ENCODE measurements around the gene CWH43.

CWH43 gene

DNA sequence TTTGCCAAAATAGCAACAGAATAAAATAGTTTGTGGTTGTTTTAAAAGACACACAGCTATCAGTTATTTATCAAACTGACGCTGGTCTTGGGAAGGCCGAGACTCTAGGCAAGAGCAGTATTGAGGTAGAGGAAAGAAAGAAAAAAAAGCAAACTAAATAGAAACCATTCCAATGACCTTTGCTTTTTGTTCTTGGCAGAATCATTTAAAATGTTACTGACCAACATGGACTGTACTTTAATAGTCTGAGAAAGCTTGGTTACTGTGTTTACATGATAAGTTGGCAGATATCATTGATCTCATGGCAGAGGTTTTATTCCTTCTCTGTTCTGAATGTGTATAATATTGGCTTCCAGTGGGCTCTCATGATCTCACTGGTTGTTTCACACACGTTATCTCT lies 11.9 kb downstream of the CWH43 start:
- no peak overlapping the region for H3K27ac ChIP-seq
- TF ChIP-seq, protein P1, sequence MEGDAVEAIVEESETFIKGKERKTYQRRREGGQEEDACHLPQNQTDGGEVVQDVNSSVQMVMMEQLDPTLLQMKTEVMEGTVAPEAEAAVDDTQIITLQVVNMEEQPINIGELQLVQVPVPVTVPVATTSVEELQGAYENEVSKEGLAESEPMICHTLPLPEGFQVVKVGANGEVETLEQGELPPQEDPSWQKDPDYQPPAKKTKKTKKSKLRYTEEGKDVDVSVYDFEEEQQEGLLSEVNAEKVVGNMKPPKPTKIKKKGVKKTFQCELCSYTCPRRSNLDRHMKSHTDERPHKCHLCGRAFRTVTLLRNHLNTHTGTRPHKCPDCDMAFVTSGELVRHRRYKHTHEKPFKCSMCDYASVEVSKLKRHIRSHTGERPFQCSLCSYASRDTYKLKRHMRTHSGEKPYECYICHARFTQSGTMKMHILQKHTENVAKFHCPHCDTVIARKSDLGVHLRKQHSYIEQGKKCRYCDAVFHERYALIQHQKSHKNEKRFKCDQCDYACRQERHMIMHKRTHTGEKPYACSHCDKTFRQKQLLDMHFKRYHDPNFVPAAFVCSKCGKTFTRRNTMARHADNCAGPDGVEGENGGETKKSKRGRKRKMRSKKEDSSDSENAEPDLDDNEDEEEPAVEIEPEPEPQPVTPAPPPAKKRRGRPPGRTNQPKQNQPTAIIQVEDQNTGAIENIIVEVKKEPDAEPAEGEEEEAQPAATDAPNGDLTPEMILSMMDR (conservative IDR thresholded peaks at IDR 0.05) = no peak
- no peak for TF ChIP-seq ZFX (IDR thresholded peaks at IDR 0.05)

DNA sequence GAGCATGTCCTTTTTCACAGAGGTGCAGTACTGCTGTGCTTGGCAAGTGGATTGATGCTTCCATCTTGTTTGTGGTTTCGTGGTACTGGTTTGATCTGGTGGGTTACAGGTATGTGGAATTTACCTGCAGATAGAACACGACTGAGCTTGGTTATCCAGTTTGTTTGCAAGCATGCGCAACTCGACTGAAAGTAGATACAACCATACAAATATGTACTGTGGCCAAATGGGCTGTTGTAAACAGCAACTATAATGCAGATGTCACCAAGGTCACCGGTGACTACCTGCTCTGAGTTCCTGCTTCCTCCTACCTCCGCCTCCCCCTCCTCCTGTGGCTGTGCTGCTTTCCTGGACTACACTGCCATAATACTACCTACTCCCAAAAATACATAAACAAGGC lies 12.4 kb downstream of the CWH43 start:
- H3K27ac ChIP-seq = no peak overlapping the region
- no peak for TF ChIP-seq ZFX (IDR thresholded peaks at IDR 0.05)
- TF ChIP-seq, protein P1 (conservative IDR thresholded peaks at IDR 0.05) = no peak

GRCh38 chr4:49000806-49001205 lies 14.7 kb downstream of the CWH43 start:
- H3K27ac ChIP-seq = no peak overlapping the region
- TF ChIP-seq, protein P1 (conservative IDR thresholded peaks at IDR 0.05) = no peak
- TF ChIP-seq ZFX (IDR thresholded peaks at IDR 0.05) = no peak

DNA sequence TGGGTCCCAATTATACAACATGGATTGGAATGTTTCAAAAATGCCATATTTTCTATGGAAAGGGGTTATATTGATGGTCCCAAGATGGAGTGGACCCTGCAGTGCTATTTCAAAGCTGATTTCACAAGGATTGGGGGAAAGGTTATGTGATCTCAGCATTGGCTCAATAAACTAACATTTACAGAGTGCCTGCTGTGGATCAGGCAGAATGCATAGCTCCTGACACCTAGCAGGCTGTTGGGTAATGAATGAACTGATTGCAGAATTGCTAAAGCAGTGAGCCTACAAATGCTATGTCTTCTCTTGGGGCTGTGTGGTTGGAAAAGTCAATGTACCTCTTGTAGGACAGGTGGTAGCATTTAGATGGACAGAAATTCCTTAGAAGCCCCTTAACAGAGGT lies 16.9 kb downstream of the CWH43 start:
- TF ChIP-seq ZFX (IDR thresholded peaks at IDR 0.05) = no peak
- H3K27ac ChIP-seq = no peak overlapping the region

- H3K27ac ChIP-seq = no peak overlapping the region
- TF ChIP-seq, protein P1 (conservative IDR thresholded peaks at IDR 0.05) = no peak
- TF ChIP-seq ZFX (IDR thresholded peaks at IDR 0.05) = no peak
These were observed 32.7 kb downstream of the CWH43 start for GRCh38 chr4:49018718-49019295.

DNA sequence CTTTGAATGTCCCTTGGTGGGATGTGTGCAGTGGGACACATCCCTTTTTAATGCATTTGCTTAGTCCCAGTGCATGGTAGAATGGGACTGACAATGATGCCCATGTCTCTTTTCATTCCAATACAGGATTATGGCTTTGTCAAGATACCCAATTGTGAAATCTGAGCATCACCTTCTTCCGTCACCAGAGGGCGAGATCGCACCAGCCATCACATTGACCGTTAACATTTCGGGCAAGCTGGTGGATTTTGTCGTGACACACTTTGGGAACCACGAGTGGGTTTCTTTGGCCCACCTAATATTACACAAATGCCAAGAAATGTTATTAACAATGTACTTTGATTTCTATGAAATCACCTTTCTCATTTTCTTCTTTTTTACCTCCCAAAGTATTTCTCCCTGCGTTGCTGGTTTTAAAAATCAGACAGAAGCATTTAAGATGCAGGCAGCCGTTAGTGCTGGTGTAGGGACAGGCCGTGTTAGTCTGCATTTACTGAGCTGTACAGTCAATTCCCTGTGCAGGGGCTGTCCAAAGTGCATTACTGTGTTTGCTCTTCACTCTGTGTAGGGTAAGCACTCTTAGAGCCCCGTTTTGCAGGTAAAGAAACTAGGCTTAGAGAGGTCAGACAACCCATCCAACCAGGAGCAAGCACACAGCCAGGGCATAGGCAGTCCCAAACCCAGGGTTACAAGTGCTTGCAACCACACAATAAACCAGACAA lies 46.5 kb downstream of the CWH43 start:
- TF ChIP-seq, protein P1 (conservative IDR thresholded peaks at IDR 0.05) = peak; percentile 80
- no peak for TF ChIP-seq ZFX (IDR thresholded peaks at IDR 0.05)

DNA sequence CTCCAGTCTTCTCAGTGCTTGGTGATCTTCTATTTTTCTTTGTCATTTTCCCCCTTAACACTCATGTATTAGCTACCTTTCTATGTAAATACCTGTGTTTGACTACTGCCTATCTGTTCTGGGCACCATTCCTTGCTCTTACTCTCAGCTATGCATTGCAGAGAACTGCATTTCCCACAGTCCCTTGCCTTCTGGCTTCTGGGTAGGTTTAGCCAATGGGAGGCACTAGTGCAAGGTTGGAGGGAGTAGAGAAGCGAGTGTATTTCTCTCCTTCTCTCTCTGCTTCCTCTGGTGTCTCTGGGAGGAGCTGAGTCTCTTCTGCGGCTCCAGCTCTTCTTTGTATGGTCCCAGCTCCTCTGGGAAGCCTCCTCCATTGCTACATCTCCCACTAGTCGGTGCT lies 50.5 kb downstream of the CWH43 start:
- TF ChIP-seq, protein P1 (conservative IDR thresholded peaks at IDR 0.05) = no peak
- TF ChIP-seq ZFX (IDR thresholded peaks at IDR 0.05) = no peak
- H3K27ac ChIP-seq = no peak overlapping the region

More for the DNA sequence above, 46.5 kb downstream of the CWH43 start:
- no peak overlapping the region for H3K27ac ChIP-seq

- H3K27ac ChIP-seq = no peak overlapping the region
- TF ChIP-seq ZFX (IDR thresholded peaks at IDR 0.05) = no peak
- TF ChIP-seq, protein P1 (conservative IDR thresholded peaks at IDR 0.05) = no peak
These were observed 58.2 kb downstream of the CWH43 start for GRCh38 chr4:49044270-49044669.

Data from C4-2B (cell line).